Measurements from ENCODE around the gene TRAF2. TPM values are rescaled to one million over a fixed set of nuclear protein-coding genes. Genes with fewer than 3 reads are reported as not detected.

Gene TRAF2
- total and polyA plus RNA-seq, 4 donors: 4.7 to 14.9 (median 6.8) TPM

- TF ChIP-seq JUND (IDR thresholded peaks at IDR 0.05) (no peak), YY1 (IDR thresholded peaks at IDR 0.05) (no peak), NR2F2 (IDR thresholded peaks at IDR 0.05) (no peak), EGR1 (IDR thresholded peaks at IDR 0.05; ENCODE audit: low read depth in 2 of 2) (no peak), ATF3 (IDR thresholded peaks at IDR 0.05) (no peak), RXRA (IDR thresholded peaks at IDR 0.05) (no peak), REST (IDR thresholded peaks at IDR 0.05) (no peak), CTCF (IDR thresholded peaks at IDR 0.05; ENCODE audit: low read depth, low read length, missing input control) (no peak), FOXA1 (IDR thresholded peaks at IDR 0.05) (no peak)
- Histone ChIP-seq H3K9me3 (ENCODE audit: control insufficient read depth in 4 of 4, low read length in 3 of 4) (no peaks in the 10 kb centered on the region), H3K9ac (ENCODE audit: low read depth in 1 of 2, low read length in 2 of 2) (no peak overlapping the region), H3K27me3 (ENCODE audit: control insufficient read depth in 4 of 4, insufficient read depth in 4 of 4, low read length in 3 of 4) (no peaks in the 10 kb centered on the region), H3K36me3 (ENCODE audit: control insufficient read depth in 4 of 4, insufficient read depth in 3 of 4, low read depth in 1 of 4, low read length in 3 of 4) (peaks cover 6 to 33% (median 11%) of the 10 kb centered on the region in 4 donors), H3K4me3 (ENCODE audit: low read depth in 1 of 3, low read length in 3 of 3) (no peak overlapping the region), H3K27ac (ENCODE audit: low read depth in 1 of 2, low read length in 2 of 2) (no peak overlapping the region), H3K4me1 (ENCODE audit: control insufficient read depth in 4 of 4, insufficient read depth in 4 of 4, low read length in 3 of 4) (no peaks in the 10 kb centered on the region)
- DNase-seq (ENCODE audit: low spot score): no peak
- WGBS: 93% methylated on average over 12 of the region's 12 CpGs
These were observed 24.0 kb downstream of the TRAF2 start for GRCh38 chr9:136910197-136910900.

GRCh38 chr9:136910901-136911245 is 24.6 kb downstream of the TRAF2 start:
- H3K36me3 ChIP-seq (ENCODE audit: control insufficient read depth in 4 of 4, insufficient read depth in 3 of 4, low read depth in 1 of 4, low read length in 3 of 4): peaks cover 6 to 35% (median 11%) of the 10 kb centered on the region in 4 donors

More at GRCh38 chr9:136910901-136911245, 24.6 kb downstream of the TRAF2 start:
- Histone ChIP-seq H3K9ac (ENCODE audit: low read depth in 1 of 2, low read length in 2 of 2) (no peak overlapping the region), H3K27ac (ENCODE audit: low read depth in 1 of 2, low read length in 2 of 2) (no peak overlapping the region), H3K4me3 (ENCODE audit: low read depth in 1 of 3, low read length in 3 of 3) (no peak overlapping the region), H3K4me1 (ENCODE audit: control insufficient read depth in 4 of 4, insufficient read depth in 4 of 4, low read length in 3 of 4) (no peaks in the 10 kb centered on the region), H3K9me3 (ENCODE audit: control insufficient read depth in 4 of 4, low read length in 3 of 4) (no peaks in the 10 kb centered on the region), H3K27me3 (ENCODE audit: control insufficient read depth in 4 of 4, insufficient read depth in 4 of 4, low read length in 3 of 4) (no peaks in the 10 kb centered on the region)
- DNase-seq (ENCODE audit: low spot score): no peak
- 95% methylated on average over 12 of the region's 12 CpGs for WGBS
- TF ChIP-seq RXRA (IDR thresholded peaks at IDR 0.05): no peak
- no peak for TF ChIP-seq ZBTB33 (IDR thresholded peaks at IDR 0.05)
